NCI-H2171 (cell line): Measurements from ENCODE around the gene IQCF6.
"Not testable (repeated sequence)": the region's sequence is repeated elsewhere in the genome, so short reads cannot be mapped to it uniquely, and the experiment has no call there.

Source experiments
- DNase-seq: peaks from one replicate; lab custom pipeline; 2025; lab: John Stamatoyannopoulos, UW

IQCF6 gene

DNA sequence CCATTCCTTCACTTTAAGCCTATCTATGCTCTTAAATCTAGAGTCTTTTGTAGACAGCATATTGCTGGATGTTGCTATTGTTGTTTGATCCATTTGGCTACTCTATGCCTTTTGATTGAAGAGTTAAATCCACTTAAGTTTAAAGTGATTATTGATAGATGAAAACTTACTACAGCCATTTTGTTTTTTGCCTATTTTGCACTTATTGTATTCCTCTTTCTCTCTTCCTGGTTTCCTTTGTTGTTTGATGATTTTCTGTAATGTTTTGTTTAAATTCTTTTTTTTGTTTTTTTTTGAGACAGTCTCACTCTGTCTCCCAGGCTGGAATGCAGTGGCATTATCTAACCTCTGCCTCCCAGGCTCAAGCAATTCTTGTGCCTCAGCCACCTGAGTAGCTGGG lies 19.8 kb downstream of the IQCF6 start:
- no peak for DNase-seq

- not testable (repeated sequence) for DNase-seq
Observed at GRCh38 chr3:51753763-51754750, 25.0 kb downstream of the IQCF6 start.

DNA sequence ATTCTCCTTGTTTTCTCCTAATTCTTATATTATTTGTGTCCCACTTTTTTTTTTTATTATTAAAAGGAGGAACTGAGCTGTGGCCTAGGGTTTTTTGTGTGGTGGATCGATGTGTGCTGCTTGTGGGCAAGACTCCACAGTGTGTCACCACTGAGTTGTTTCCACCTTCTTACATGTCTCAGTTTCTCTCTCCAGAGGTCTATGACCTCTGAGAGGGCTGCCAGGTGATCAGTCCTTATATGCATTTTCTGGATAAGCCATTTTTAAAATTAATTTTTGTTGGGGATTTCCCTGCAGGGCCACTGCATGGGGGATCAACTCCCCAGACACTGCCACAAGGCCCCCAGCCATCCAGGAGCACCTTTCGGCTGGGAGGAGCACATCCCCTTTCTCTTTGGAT lies 27.8 kb downstream of the IQCF6 start:
- DNase-seq = no peak

DNA sequence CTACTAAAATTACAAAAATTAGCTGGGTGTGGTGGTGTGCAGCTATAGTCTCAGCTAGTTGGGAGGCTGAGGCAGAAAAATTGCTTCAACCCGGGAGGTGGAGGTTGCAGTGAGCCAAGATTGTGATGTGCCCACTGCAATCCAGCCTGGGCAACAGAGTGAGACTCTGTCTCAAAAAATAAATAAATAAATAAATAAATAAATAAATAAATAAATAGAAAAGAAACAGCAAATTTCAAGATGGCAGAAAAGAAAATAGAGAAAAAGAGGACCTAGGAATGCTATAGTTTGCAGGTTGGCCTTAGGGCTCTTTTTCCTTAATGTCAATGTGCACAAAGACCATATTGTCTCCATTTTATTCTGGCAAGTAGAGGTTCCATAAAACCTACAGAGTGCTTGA lies 28.2 kb downstream of the IQCF6 start:
- DNase-seq = no peak

DNA sequence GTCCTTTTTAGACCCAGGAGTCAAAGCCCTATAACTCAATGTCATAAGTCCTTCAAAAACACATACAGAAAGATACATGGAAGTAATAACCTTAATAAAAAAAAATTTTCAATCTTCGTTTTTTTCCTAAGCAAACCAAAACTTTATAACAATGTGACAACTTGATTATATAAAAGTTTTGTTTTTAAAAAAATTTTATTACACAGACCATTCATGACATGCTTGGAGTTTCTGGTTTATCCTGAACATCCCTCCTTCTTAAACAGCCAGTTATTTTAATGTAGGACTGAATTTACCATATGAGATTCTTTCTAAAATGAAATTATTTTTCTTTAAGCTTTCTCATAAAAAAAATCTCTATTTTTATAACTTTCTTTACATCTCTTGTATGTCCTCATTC lies 30.7 kb downstream of the IQCF6 start:
- no peak for DNase-seq

- DNase-seq = no peak
Observed at GRCh38 chr3:51747840-51748239, 31.2 kb downstream of the IQCF6 start.

- not testable (repeated sequence) for DNase-seq
Observed at GRCh38 chr3:51742978-51743377, 36.1 kb downstream of the IQCF6 start.

- not testable (repeated sequence) for DNase-seq
Observed at GRCh38 chr3:51742320-51742719, 36.7 kb downstream of the IQCF6 start.

DNA sequence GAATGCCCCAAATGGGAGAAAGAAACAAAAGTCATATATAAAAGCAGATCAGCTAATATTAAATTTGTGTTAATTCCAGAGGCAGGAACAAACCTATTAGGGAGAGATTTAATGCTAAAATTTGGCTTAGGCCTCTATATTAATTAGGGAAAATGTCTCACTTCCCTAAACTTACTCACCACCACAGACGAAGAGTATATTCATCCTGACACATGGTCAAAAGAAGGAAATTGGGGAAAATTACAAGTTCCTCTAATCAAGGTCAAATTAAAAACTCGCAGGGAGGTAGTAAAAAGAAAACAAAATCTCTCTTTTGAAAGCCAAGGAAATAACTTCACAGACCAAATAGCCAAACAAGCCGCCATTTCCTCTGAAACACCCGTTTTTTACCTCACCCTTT lies 39.9 kb downstream of the IQCF6 start:
- DNase-seq = no peak

GRCh38 chr3:51735950-51736349 lies 43.1 kb downstream of the IQCF6 start:
- DNase-seq = no peak

DNA sequence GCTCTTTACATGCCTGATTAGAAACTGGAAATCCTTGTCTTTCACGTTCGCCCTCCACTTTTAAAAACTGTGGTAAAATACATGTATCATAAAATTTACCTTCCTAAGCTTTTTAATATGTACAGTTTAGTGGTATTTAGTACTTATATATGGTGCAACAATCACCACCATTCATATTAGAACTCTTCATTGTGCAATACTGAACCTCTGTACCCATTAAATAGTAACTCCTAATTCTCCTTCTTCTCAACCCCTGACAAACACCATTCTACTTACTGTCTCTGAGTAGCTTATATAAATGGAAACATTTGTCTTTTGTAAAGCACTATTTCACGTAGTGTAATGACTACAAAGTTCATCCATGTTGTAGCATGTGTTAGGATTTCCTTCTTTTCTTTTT lies 44.0 kb downstream of the IQCF6 start:
- DNase-seq = no peak

- DNase-seq = no peak
Observed at GRCh38 chr3:51734572-51734907, 44.5 kb downstream of the IQCF6 start.

DNA sequence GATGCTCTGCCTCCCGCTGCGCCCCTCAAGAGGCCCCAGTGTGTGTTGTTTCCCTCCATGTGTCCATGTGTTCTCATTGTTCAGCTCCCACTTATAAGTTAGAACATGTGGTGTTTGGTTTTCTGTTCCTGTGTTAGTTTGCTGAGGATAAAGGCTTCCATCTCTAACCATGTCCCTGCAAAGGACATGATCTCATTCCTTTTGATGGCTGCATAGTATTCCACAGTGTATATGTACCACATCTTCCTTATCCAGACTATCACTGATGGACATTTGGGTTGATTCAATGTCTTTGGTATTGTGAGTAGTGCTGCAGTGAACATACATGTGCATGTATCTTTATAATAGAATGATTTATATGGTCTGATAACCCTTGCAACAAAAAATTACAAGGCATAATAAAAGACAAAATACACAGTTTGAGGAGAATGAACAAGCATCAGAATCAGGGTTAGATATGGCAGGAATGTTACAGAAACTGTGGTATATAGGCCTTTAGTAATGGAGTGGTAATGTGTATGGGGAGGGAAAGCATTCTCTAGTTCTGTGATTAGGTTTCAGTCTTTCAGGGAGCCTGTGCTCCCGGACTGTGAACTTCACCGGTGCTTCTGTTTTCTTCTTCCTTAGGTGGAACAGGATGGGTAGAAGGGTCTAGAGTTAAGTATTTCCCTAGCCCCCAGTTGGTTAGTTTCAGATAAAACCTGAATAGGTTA lies 45.0 kb downstream of the IQCF6 start:
- DNase-seq = no peak

DNA sequence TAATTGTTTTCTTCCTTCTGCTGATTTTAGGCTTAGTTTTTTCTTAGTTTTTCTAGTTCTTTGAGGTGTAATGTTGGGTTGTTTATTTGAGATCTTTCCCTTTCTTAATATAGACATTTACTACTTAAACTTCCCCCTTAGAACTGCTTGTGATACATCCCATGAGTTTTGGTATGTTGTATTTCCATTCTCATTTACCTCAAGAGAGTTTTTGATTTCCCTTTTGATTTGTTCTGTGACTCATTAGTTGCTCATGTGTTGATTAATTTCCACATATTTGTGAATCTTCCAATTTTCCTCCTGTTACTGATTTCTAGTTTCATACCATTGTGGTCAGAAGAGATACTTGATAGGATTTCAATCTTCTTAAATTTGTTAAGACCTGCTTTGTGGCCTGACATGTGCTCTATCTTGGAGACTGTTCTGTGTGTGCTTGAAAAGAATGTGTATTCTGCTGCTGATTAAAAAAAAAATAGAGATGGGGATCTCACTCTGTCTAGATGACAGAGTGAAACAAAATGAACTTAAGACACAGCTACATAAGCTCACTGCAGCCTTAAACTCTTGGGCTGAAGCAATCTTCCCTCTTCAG lies 49.9 kb downstream of the IQCF6 start:
- DNase-seq = no peak
